GM23338 (cell line): ENCODE results near the gene MAP4K4.

ENCODE experiments used
- CREB1 ChIP-seq: fragments of 250-450 bp; sonication (Bioruptor Pico); IDR thresholded peaks from 2 replicates; pipeline ENCODE4 v1.5.0; 2020; ENCODE audit warnings: low read depth, mild to moderate bottlenecking, moderate library complexity
- CTCF ChIP-seq, 2 experiments: fragments of 200-600 bp in 1 of 2; sonication (generic) in 1 of 2; conservative IDR thresholded peaks; 2 replicates each; pipeline versions ENCODE4 v1.5.1 to v1.6.1; 2016 to 2017; ENCODE audit warnings: antibody characterized with exemption in 2 of 2, low read depth in 2 of 2, mild to moderate bottlenecking in 2 of 2, moderate library complexity in 1 of 2
- ETS1 ChIP-seq: IDR thresholded peaks from 2 replicates; pipeline ENCODE4 v1.6.1; 2016; ENCODE audit warnings: antibody characterized with exemption
- EZH2phosphoT487 ChIP-seq: fragments of 200-600 bp; sonication (generic); IDR thresholded peaks from one replicate; pipeline ENCODE4 v1.8.1; 2018; ENCODE audit warnings: antibody characterized with exemption; ENCODE audit not compliant: unreplicated experiment
- JUNB ChIP-seq: IDR thresholded peaks from one replicate; pipeline ENCODE4 v1.6.1; 2016; ENCODE audit warnings: antibody characterized with exemption; ENCODE audit not compliant: unreplicated experiment
- POLR2AphosphoS5 ChIP-seq: IDR thresholded peaks from 2 replicates; pipeline ENCODE4 v1.6.1; 2016; ENCODE audit warnings: antibody characterized with exemption, low read depth
- ZNF114 ChIP-seq: fragments of 250-450 bp; sonication (Bioruptor Pico); IDR thresholded peaks from 2 replicates; pipeline ENCODE4 v1.5.0; 2020; ENCODE audit warnings: mild to moderate bottlenecking, moderate library complexity
- ZNF331 ChIP-seq: fragments of 250-450 bp; sonication (Bioruptor Pico); IDR thresholded peaks from 2 replicates; pipeline ENCODE4 v1.5.0; 2020; ENCODE audit warnings: low read depth, mild to moderate bottlenecking, moderate library complexity

- TF ChIP-seq POLR2AphosphoS5 (no peak), CTCF (conservative IDR thresholded peaks at IDR 0.05; ENCODE audit: low read depth in 2 of 2) (no peak), EZH2phosphoT487 (no peak), ETS1 (no peak), JUNB (no peak), CREB1 (no peak), ZNF331 (CRISPR knock-in tag) (no peak), ZNF114 (CRISPR knock-in tag) (no peak)
These were observed 47.3 kb downstream of the MAP4K4 start for GRCh38 chr2:101744832-101745231.
